Measurements from ENCODE around the gene S100A13. TPM values are rescaled to one million over a fixed set of nuclear protein-coding genes. Genes with fewer than 3 reads are reported as not detected.

Gene S100A13
- total RNA-seq, 4 donors from 2014 or later = 118 to 192 (median 176) TPM

DNA sequence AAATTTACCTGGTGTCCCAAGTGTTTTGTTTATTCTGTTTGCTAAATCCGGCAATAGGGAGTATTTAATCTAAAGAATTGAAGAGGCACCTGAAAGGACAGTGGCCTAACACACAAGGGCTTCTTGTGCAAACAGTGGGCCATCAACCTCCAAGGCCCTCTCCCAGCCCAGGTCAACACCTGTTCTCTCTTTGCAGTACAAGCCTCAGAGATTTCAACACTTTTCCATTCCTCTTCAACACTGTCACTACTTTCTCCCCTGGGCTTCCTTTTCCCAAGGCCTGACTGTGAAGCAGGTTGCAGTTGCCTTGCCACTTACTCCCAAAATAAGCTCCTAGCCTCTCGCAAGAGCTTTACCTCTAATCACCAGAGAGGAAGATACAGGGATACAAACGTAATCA is 28.0 kb upstream of the S100A13 start:
- TF ChIP-seq, protein P1, sequence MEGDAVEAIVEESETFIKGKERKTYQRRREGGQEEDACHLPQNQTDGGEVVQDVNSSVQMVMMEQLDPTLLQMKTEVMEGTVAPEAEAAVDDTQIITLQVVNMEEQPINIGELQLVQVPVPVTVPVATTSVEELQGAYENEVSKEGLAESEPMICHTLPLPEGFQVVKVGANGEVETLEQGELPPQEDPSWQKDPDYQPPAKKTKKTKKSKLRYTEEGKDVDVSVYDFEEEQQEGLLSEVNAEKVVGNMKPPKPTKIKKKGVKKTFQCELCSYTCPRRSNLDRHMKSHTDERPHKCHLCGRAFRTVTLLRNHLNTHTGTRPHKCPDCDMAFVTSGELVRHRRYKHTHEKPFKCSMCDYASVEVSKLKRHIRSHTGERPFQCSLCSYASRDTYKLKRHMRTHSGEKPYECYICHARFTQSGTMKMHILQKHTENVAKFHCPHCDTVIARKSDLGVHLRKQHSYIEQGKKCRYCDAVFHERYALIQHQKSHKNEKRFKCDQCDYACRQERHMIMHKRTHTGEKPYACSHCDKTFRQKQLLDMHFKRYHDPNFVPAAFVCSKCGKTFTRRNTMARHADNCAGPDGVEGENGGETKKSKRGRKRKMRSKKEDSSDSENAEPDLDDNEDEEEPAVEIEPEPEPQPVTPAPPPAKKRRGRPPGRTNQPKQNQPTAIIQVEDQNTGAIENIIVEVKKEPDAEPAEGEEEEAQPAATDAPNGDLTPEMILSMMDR (IDR thresholded peaks at IDR 0.05) = no peak
- DNase-seq (ENCODE audit: low spot score) (no peak), ATAC-seq (ENCODE audit: low FRiP score) (no peak)

- DNase-seq (ENCODE audit: low spot score) = no peak
- ATAC-seq (ENCODE audit: low FRiP score) = peak; percentile 85
- TF ChIP-seq, protein P1 (IDR thresholded peaks at IDR 0.05) = no peak
These were observed 25.6 kb upstream of the S100A13 start for GRCh38 chr1:153652805-153653500.

DNA sequence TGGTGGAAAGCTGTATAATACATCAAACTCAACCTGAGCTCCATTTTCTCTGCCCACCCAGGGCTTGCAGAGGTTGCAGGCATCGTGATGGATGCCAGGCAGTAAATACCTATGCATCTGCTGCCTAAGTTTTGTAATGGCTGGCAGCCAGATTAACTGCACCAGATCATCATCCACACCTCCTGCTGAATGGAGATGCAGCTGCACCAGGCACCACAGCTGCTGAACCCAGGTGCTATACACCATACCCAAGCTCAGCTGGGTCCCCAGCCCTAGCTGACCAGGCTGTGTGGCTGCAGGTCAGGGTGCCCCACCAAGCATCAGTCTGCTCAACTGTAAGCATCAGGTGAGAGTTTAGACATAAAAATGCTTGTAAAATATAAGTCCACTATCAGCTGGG is 24.5 kb upstream of the S100A13 start:
- ATAC-seq (ENCODE audit: low FRiP score) = no peak
- DNase-seq (ENCODE audit: low spot score) = no peak
- TF ChIP-seq, protein P1 (IDR thresholded peaks at IDR 0.05) = no peak

- no peak for DNase-seq (ENCODE audit: low spot score)
- TF ChIP-seq, protein P1 (IDR thresholded peaks at IDR 0.05) = no peak
- ATAC-seq (ENCODE audit: low FRiP score) = no peak
These were observed 22.5 kb upstream of the S100A13 start for GRCh38 chr1:153649863-153650235.

DNA sequence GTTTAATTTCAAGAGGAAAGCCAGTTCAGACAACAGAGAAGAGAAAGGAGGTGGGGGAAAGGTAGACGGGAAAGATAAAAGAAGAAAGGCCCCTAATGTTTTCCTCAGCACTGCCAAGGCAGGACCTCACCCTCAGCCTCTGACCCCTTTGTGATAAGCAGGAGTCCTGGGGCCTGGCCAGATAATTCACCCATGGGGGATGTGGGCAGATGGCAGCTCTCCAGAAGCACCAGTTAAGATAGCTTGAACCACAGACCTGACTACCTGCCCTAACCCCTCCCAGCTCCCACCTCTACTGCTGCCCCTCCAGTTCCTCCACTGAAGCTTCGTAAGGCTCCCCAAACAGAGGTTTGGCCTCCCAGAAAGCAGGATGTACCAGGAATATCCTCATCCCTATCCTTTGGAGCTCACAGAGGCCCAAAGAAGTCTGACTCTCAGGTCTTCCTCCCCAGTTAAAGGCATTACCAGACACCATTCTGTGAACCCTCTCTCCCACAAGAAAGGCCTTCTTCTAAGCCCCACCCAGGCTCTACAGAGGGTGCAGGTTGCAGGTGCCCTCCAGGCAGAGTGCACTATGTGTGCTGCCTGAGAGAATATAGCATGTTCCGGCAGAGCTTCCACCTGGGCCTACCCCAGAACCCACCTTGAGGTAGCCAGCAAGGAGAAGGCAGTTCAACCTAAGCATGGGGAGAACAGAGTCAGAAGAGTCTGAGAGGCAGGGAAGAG is 22.0 kb upstream of the S100A13 start:
- TF ChIP-seq, protein P1 (IDR thresholded peaks at IDR 0.05) = no peak
- DNase-seq (ENCODE audit: low spot score) (no peak), ATAC-seq (ENCODE audit: low FRiP score) (no peak)

GRCh38 chr1:153648000-153648643 is 20.8 kb upstream of the S100A13 start:
- TF ChIP-seq, protein P1 (IDR thresholded peaks at IDR 0.05) = no peak
- no peak for ATAC-seq (ENCODE audit: low FRiP score)
- DNase-seq (ENCODE audit: low spot score) = no peak
